ENCODE measurements around the gene ALDH1A3.

DNA sequence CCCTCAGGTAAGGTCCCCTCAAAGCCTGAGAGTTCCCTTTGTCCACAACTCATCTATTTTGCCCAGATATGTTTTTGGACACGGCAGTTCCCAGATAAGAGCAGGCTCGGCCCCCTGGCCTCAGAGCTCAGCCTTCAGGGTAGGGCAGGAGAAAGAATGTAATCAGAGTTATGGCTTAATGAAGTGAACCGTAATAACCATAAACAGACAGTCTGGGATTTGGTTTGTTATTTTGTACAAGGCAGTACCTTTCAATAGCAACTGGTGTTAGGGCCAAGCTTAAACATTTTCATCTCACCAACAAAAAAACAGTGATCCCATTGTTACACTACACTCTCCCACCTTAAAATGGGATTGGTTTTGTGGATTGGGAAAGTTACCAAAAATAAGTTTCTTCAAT is 12.2 kb upstream of the ALDH1A3 start:
- TF ChIP-seq POLR2A (IDR thresholded peaks at IDR 0.05), result no peak
- TF ChIP-seq, protein P1, sequence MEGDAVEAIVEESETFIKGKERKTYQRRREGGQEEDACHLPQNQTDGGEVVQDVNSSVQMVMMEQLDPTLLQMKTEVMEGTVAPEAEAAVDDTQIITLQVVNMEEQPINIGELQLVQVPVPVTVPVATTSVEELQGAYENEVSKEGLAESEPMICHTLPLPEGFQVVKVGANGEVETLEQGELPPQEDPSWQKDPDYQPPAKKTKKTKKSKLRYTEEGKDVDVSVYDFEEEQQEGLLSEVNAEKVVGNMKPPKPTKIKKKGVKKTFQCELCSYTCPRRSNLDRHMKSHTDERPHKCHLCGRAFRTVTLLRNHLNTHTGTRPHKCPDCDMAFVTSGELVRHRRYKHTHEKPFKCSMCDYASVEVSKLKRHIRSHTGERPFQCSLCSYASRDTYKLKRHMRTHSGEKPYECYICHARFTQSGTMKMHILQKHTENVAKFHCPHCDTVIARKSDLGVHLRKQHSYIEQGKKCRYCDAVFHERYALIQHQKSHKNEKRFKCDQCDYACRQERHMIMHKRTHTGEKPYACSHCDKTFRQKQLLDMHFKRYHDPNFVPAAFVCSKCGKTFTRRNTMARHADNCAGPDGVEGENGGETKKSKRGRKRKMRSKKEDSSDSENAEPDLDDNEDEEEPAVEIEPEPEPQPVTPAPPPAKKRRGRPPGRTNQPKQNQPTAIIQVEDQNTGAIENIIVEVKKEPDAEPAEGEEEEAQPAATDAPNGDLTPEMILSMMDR (IDR thresholded peaks at IDR 0.05), result no peak

Data from prostate gland (tissue), 2 donors.